Small intestine (tissue), 7 donors: ENCODE data around the gene ALDH1B1. TPM values are rescaled to one million over a fixed set of nuclear protein-coding genes. Genes with fewer than 3 reads are reported as not detected.

ENCODE experiments used
- DNase-seq, 2 donors: peaks; one replicate each; pipeline versions ENCODE4 v3.0.0 to v3.0.0-alpha.2; 2013
- FAIRE-seq: peaks from 2 replicates; lab custom pipeline; 2012; peaks lifted over from hg19 to GRCh38; lab: Jason Lieb, UNC
- H3K27ac ChIP-seq, 3 donors: one replicate each; pipeline ENCODE4 v1.5.1; 2013; ENCODE audit warnings: low read length in 2 of 3, mild to moderate bottlenecking in 2 of 3, control low read depth in 1 of 3, inconsistent platforms in 1 of 3, low read depth in 1 of 3, moderate library complexity in 1 of 3
- H3K27me3 ChIP-seq, 3 donors: one replicate each; pipeline ENCODE4 v1.6.1; 2013; ENCODE audit warnings: low read length in 3 of 3, inconsistent platforms in 1 of 3; ENCODE audit not compliant: control insufficient read depth in 3 of 3, insufficient read depth in 3 of 3
- H3K36me3 ChIP-seq, 3 donors: one replicate each; pipeline ENCODE4 v1.6.1; 2013; ENCODE audit warnings: low read length in 3 of 3, inconsistent platforms in 1 of 3, low read depth in 1 of 3, mild to moderate bottlenecking in 1 of 3, moderate library complexity in 1 of 3; ENCODE audit not compliant: control insufficient read depth in 3 of 3, insufficient read depth in 2 of 3
- H3K4me1 ChIP-seq, 3 donors: one replicate each; pipeline ENCODE4 v1.6.1; 2013; ENCODE audit warnings: low read length in 2 of 3, inconsistent platforms in 1 of 3, low read depth in 1 of 3, mild to moderate bottlenecking in 1 of 3, moderate library complexity in 1 of 3; ENCODE audit not compliant: control insufficient read depth in 3 of 3, insufficient read depth in 2 of 3
- H3K4me3 ChIP-seq, 3 donors: one replicate each; pipeline ENCODE4 v1.5.1; 2013; ENCODE audit warnings: low read length in 3 of 3, control low read depth in 1 of 3, inconsistent platforms in 1 of 3, low read depth in 1 of 3, mild to moderate bottlenecking in 1 of 3, moderate library complexity in 1 of 3
- H3K9me3 ChIP-seq, 2 donors: one replicate each; pipeline ENCODE4 v1.6.1; 2013; ENCODE audit warnings: low read depth in 1 of 2, low read length in 1 of 2; ENCODE audit not compliant: control insufficient read depth in 2 of 2, insufficient read depth in 1 of 2
- WGBS, 3 donors: extraction: QIAGEN DNeasy Blood & Tissue Kit; methylation state at CpG; one replicate each; pipeline ENCODE4 v1.1.7; 2013; 5-methylcytosine and 5-hydroxymethylcytosine counted together
- polyA plus RNA-seq, 4 donors: library from polyadenylated mRNA; stranded (reverse) in 3 of 4; unstranded in 1 of 4; fragments of 200-250 nt in 3 of 4; fragments of 120-200 nt in 1 of 4; gene quantifications; one replicate each; pipeline versions ENCODE4 v1.2.1 to v1.2.3, GENCODE V29; 2013
- donor health status: healthy with polysubstance abuse.
- donor health status: control.
- donor health status: control.
- donor health status: Bipolar disorder and iron deficiency.
- donor health status: healthy.

ALDH1B1 gene
- polyA plus RNA-seq, 4 donors = 4.2 to 153 (median 33.8) TPM

- Histone ChIP-seq H3K4me3 (no peak overlapping the region), H3K27ac (no peak overlapping the region), H3K36me3 (no peaks in the 10 kb centered on the region), H3K9me3 (no peaks in the 10 kb centered on the region), H3K27me3 (peaks cover 7 to 22% (median 13%) of the 10 kb centered on the region in 3 donors), H3K4me1 (no peaks in the 10 kb centered on the region)
- FAIRE-seq = no peak
- WGBS, 3 donors = 71 to 100% (median 84%) methylated on average over 1 of the region's 1 CpG
- DNase-seq = no peak
Observed at GRCh38 chr9:38428062-38428461, 35.6 kb downstream of the ALDH1B1 start.

- no peaks in the 10 kb centered on the region for H3K36me3 ChIP-seq
- H3K9me3 ChIP-seq = no peaks in the 10 kb centered on the region
- no peak overlapping the region for H3K4me3 ChIP-seq
- DNase-seq (no peak), FAIRE-seq (no peak)
- H3K27ac ChIP-seq = no peak overlapping the region
- H3K27me3 ChIP-seq = peaks cover 0 to 5% (median 0%) of the 10 kb centered on the region in 3 donors
- peaks cover 0 to 28% (median 0%) of the 10 kb centered on the region in 3 donors for H3K4me1 ChIP-seq
- WGBS, 3 donors = 48 to 77% (median 72%) methylated on average over 4 of the region's 4 CpGs
Observed at GRCh38 chr9:38431116-38431515, 38.6 kb downstream of the ALDH1B1 start.

DNA sequence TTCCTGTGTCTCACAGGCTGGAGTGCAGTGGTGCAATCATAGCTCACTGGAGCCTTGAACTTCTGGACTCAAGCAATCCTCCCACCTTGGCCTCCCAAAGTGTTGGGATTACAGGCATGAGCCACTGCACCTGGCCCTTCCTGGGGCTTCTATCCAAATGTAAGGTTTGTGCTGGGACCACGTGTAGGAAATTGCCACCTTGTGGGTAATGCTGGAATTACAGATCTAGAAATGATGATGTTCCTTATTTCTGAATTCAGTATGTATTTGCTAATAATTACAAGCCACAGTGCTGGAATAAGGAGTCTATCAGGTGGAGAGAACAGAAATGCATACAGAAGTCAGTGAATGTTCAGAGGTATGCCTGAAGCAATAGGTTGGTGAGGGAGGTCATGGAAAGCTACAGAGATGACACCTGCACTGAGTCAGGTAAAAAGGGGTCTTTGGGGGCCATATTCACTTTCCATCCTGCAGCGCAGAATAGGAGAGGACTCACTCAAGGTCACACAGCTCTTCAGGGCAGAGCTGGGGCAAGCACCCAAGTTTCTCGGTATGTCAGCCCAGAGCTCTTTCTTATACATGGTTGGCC lies 40.5 kb downstream of the ALDH1B1 start:
- Histone ChIP-seq H3K4me3 (no peak overlapping the region), H3K36me3 (no peaks in the 10 kb centered on the region), H3K27ac (peak overlapping the region in 1 of 3 donors; percentile 68), H3K9me3 (peaks cover 0 to 7% of the 10 kb centered on the region in 2 donors), H3K27me3 (peaks cover 0 to 3% (median 0%) of the 10 kb centered on the region in 3 donors), H3K4me1 (peaks cover 0 to 45% (median 0%) of the 10 kb centered on the region in 3 donors)
- WGBS, 3 donors = 29 to 32% (median 31%) methylated on average over 3 of the region's 3 CpGs
- DNase-seq (peak; percentile 30 to 60), FAIRE-seq (no peak)

DNA sequence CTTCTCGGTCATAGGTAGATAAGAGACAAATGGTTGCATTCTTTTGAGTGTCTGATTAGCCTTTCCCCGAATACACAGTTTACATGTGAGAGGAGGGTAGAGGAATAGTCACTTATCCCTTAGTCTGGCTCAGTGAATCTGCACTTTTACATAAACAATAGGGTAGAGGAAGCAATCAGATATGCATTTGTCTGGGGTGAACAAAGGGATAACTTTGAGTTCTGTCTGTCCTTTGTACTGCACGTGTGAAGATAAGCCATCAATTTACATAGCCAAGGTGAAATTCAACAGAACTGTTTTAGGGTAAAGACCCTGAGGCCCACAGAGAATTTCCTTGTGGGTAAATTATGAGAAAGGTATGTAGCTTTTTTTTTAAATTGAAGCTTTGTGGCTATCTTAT lies 41.9 kb downstream of the ALDH1B1 start:
- Histone ChIP-seq H3K27me3 (no peaks in the 10 kb centered on the region), H3K36me3 (no peaks in the 10 kb centered on the region), H3K4me3 (no peak overlapping the region), H3K27ac (peak overlapping the region in 1 of 3 donors; percentile 68), H3K9me3 (peaks cover 0 to 7% of the 10 kb centered on the region in 2 donors), H3K4me1 (peaks cover 0 to 47% (median 0%) of the 10 kb centered on the region in 3 donors)
- DNase-seq (peak in 1 of 2 donors; percentile 48), FAIRE-seq (no peak)
- 16 to 39% (median 32%) methylated on average over 3 of the region's 3 CpGs for WGBS, 3 donors

DNA sequence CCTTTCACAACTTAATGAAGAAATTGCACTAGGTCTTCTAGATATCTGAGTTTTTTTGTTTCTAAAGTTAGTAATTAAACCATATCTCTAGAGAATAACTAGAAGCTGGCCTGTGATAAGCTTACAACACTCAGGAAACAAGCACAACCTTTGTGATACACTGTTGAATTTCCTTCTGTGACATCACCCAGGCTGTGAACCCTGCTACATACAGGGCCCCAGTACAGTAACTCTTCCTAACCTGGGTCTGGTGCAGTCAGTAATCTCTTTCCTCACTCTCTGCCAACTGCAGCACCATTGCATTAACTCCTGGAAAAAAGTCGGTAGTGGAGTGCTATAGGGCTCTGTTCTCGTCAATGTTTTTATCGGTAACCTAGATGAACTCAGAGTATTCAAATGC lies 42.4 kb downstream of the ALDH1B1 start:
- no peaks in the 10 kb centered on the region for H3K36me3 ChIP-seq
- DNase-seq = peak; percentile 49 to 85
- peaks cover 0 to 47% (median 0%) of the 10 kb centered on the region in 3 donors for H3K4me1 ChIP-seq
- WGBS, 3 donors = 21 to 71% (median 46%) methylated on average over 3 of the region's 3 CpGs
- no peak overlapping the region for H3K4me3 ChIP-seq
- H3K27me3 ChIP-seq = no peaks in the 10 kb centered on the region
- peaks cover 0 to 7% of the 10 kb centered on the region in 2 donors for H3K9me3 ChIP-seq
- H3K27ac ChIP-seq = peak overlapping the region in 1 of 3 donors; percentile 68
- no peak for FAIRE-seq

DNA sequence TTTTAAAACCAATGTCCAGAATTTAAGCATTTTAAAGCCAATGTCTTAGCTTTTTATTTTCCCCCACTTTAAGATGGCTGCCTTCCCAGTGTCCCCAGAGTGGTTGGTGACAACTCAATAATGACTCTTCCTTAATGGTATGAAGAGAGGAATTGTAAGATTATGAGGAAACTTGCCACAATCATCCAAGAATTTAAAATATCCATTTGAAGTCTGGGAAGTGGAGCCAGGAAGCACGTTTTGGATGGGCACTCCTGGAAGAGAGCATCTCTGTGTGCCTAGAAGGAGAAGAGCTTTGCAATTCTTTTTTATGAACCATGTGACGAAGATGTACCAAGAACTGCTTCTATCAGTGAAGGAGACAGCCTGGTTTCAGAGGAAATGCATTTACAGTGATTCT lies 43.0 kb downstream of the ALDH1B1 start:
- H3K9me3 ChIP-seq = peaks cover 0 to 7% of the 10 kb centered on the region in 2 donors
- H3K36me3 ChIP-seq = no peaks in the 10 kb centered on the region
- no peak overlapping the region for H3K4me3 ChIP-seq
- peaks cover 0 to 47% (median 0%) of the 10 kb centered on the region in 3 donors for H3K4me1 ChIP-seq
- FAIRE-seq (no peak), DNase-seq (no peak)
- WGBS, 3 donors = 70 to 86% (median 70%) methylated on average over 2 of the region's 2 CpGs
- no peaks in the 10 kb centered on the region for H3K27me3 ChIP-seq
- H3K27ac ChIP-seq = peak overlapping the region in 1 of 3 donors; percentile 68

- H3K4me3 ChIP-seq = no peak overlapping the region
- no peak for FAIRE-seq
- peak overlapping the region in 1 of 3 donors; percentile 61 for H3K27ac ChIP-seq
- no peaks in the 10 kb centered on the region for H3K27me3 ChIP-seq
- H3K36me3 ChIP-seq = no peaks in the 10 kb centered on the region
- no peak for DNase-seq
- peaks cover 0 to 7% of the 10 kb centered on the region in 2 donors for H3K9me3 ChIP-seq
- peaks cover 0 to 47% (median 0%) of the 10 kb centered on the region in 3 donors for H3K4me1 ChIP-seq
- WGBS, 3 donors = 92 to 98% (median 97%) methylated on average over 2 of the region's 2 CpGs
Observed at GRCh38 chr9:38436708-38437107, 44.2 kb downstream of the ALDH1B1 start.

GRCh38 chr9:38437193-38437823 lies 44.8 kb downstream of the ALDH1B1 start:
- Histone ChIP-seq H3K4me3 (peak overlapping the region in 1 of 3 donors; percentile 22), H3K9me3 (peaks cover 0 to 7% of the 10 kb centered on the region in 2 donors), H3K36me3 (no peaks in the 10 kb centered on the region), H3K4me1 (peaks cover 0 to 48% (median 0%) of the 10 kb centered on the region in 3 donors), H3K27ac (peak overlapping the region in 1 of 3 donors; percentile 61), H3K27me3 (no peaks in the 10 kb centered on the region)
- WGBS, 3 donors = 51 to 66% (median 58%) methylated on average over 11 of the region's 11 CpGs
- DNase-seq (peak; percentile 7 to 75), FAIRE-seq (no peak)
